ENCODE data around the gene ATXN1. TPM values are rescaled to one million over a fixed set of nuclear protein-coding genes. Genes with fewer than 3 reads are reported as not detected.

The ATXN1 gene
- polyA plus RNA-seq, 1 donor from 2014 or later = 28.2 TPM

DNA sequence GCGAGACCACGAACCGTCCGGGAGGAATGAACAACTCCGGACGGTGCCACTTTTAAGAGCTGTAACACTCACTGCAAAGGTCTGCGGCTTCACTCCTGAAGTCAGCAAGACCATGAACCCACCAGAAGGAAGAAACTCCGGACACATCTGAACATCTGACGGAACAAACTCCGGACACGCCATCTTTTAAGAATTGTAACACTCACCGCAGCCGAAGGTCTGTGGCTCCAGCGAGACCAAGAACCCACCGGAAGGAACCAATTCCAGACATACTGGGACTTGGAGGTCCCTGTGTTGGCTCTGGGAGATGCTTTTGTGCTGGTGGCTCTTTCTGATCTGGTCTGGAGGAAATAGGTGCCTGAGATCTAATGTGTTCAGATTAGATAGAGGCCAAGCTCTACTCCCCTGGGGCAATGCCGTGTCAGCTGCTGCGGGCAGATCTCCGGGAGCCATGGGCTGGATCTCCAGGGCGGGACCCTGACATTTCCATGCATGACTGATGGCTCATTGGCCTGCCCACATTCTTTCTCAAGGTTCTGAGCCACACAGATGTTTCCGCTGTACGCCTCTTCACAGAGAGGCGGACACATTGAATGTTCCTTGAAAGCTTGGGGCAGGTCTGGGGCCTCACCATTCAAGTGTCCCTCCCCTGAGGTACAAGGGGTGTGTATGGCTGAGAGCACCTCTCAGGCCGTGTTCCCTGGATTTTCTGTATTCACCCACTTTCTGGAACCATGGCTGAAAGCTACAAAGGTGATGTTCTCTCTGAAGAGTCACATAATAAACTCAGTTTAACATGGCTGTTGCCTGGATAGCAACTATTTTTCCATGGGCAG lies 493.6 kb downstream of the ATXN1 start:
- Histone ChIP-seq H3K36me3 (ENCODE audit: insufficient read depth, low read length) (no peaks in the 10 kb centered on the region), H3K4me3 (ENCODE audit: low read length) (no peak overlapping the region), H3F3A (ENCODE audit: insufficient read depth, low read length, poor library complexity, severe bottlenecking) (no peaks in the 10 kb centered on the region), H3K9me2 (ENCODE audit: insufficient read depth, low read length) (no peaks in the 10 kb centered on the region), H3K27ac (ENCODE audit: low read length) (no peak overlapping the region), H3K79me2 (replicated peaks; ENCODE audit: insufficient read depth, low read length) (no peaks in the 10 kb centered on the region), H3K4me2 (ENCODE audit: low read length) (no peak overlapping the region), H3K9me3 (ENCODE audit: low read length) (no peaks in the 10 kb centered on the region), H3K27me3 (ENCODE audit: insufficient read depth, low read depth, low read length) (no peaks in the 10 kb centered on the region), H2AFZ (ENCODE audit: low read depth, low read length) (no peak overlapping the region), H3K9ac (ENCODE audit: low read length) (no peak overlapping the region), H4K20me1 (ENCODE audit: insufficient read depth) (no peaks in the 10 kb centered on the region)
- no peak for TF ChIP-seq EZH2 (IDR thresholded peaks at IDR 0.05; ENCODE audit: borderline replicate concordance, insufficient read depth, low read length, poor library complexity, severe bottlenecking)
- TF ChIP-seq, protein P1, sequence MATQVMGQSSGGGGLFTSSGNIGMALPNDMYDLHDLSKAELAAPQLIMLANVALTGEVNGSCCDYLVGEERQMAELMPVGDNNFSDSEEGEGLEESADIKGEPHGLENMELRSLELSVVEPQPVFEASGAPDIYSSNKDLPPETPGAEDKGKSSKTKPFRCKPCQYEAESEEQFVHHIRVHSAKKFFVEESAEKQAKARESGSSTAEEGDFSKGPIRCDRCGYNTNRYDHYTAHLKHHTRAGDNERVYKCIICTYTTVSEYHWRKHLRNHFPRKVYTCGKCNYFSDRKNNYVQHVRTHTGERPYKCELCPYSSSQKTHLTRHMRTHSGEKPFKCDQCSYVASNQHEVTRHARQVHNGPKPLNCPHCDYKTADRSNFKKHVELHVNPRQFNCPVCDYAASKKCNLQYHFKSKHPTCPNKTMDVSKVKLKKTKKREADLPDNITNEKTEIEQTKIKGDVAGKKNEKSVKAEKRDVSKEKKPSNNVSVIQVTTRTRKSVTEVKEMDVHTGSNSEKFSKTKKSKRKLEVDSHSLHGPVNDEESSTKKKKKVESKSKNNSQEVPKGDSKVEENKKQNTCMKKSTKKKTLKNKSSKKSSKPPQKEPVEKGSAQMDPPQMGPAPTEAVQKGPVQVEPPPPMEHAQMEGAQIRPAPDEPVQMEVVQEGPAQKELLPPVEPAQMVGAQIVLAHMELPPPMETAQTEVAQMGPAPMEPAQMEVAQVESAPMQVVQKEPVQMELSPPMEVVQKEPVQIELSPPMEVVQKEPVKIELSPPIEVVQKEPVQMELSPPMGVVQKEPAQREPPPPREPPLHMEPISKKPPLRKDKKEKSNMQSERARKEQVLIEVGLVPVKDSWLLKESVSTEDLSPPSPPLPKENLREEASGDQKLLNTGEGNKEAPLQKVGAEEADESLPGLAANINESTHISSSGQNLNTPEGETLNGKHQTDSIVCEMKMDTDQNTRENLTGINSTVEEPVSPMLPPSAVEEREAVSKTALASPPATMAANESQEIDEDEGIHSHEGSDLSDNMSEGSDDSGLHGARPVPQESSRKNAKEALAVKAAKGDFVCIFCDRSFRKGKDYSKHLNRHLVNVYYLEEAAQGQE (IDR thresholded peaks at IDR 0.05; ENCODE audit: borderline replicate concordance) = no peak
- TF ChIP-seq TAF1 (IDR thresholded peaks at IDR 0.05; ENCODE audit: low read depth) = no peak

DNA sequence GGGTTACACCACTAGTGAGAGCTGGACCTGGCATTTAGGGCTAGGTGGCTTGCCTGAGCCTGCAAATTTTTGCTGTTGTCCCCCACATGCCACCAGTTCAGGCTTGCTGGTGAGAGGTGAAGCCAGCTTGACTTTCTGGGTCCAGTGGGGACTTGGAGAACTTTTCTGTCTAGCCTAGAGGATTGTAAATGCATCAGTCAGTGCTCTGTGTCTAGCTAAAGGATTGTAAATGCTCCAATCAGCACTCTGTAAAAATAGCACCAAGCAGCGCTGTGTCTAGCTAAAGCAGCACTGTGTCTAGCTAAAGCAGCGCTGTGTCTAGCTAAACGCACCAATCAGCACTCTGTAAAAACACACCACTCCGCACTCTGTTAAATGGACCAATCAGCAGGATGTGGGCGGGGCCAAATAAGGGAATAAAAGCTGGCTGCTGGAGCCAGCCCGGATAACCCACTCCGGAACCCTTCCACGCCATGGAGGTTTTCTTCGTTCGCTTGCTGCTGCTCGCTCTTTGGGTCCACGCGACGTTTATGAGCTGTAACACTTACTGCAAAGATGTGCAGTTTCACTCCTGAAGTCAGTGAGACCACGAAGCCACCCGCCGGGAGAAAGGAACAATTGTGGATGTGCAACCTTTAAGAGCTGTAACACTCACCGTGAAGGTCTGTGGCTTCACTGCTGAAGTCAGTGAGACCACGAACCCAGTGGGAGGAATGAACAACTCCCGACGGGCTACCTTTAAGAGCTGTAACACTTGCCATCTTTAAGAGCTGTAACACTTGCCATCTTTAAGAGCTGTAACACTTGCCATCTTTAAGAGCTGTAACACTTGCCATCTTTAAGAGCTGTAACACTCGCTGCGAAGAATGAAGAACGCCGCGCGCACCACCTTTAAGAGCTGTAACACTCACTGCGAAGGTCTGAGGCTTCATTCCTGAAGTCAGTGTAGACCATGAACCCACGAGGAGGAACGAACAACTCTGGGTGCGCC lies 495.6 kb downstream of the ATXN1 start:
- Histone ChIP-seq H3K79me2 (replicated peaks; ENCODE audit: insufficient read depth, low read length) (no peaks in the 10 kb centered on the region), H3K9ac (ENCODE audit: low read length) (no peak overlapping the region), H2AFZ (ENCODE audit: low read depth, low read length) (no peak overlapping the region), H3K27ac (ENCODE audit: low read length) (no peak overlapping the region), H4K20me1 (ENCODE audit: insufficient read depth) (no peaks in the 10 kb centered on the region), H3K4me2 (ENCODE audit: low read length) (no peak overlapping the region), H3F3A (ENCODE audit: insufficient read depth, low read length, poor library complexity, severe bottlenecking) (no peaks in the 10 kb centered on the region), H3K27me3 (ENCODE audit: insufficient read depth, low read depth, low read length) (no peaks in the 10 kb centered on the region), H3K9me3 (ENCODE audit: low read length) (no peaks in the 10 kb centered on the region), H3K9me2 (ENCODE audit: insufficient read depth, low read length) (no peaks in the 10 kb centered on the region), H3K4me3 (ENCODE audit: low read length) (no peak overlapping the region), H3K36me3 (ENCODE audit: insufficient read depth, low read length) (no peaks in the 10 kb centered on the region)
- TF ChIP-seq EP300 (conservative IDR thresholded peaks at IDR 0.05; ENCODE audit: poor library complexity, severe bottlenecking) (no peak), EZH2 (IDR thresholded peaks at IDR 0.05; ENCODE audit: borderline replicate concordance, insufficient read depth, low read length, poor library complexity, severe bottlenecking) (no peak), SMC3 (conservative IDR thresholded peaks at IDR 0.05; ENCODE audit: poor library complexity) (no peak), RAD21 (conservative IDR thresholded peaks at IDR 0.05) (no peak), MXI1 (conservative IDR thresholded peaks at IDR 0.05; ENCODE audit: poor library complexity, severe bottlenecking) (no peak), TAF1 (IDR thresholded peaks at IDR 0.05; ENCODE audit: low read depth) (no peak), POLR2AphosphoS5 (IDR thresholded peaks at IDR 0.05) (no peak)
- TF ChIP-seq, protein P2, sequence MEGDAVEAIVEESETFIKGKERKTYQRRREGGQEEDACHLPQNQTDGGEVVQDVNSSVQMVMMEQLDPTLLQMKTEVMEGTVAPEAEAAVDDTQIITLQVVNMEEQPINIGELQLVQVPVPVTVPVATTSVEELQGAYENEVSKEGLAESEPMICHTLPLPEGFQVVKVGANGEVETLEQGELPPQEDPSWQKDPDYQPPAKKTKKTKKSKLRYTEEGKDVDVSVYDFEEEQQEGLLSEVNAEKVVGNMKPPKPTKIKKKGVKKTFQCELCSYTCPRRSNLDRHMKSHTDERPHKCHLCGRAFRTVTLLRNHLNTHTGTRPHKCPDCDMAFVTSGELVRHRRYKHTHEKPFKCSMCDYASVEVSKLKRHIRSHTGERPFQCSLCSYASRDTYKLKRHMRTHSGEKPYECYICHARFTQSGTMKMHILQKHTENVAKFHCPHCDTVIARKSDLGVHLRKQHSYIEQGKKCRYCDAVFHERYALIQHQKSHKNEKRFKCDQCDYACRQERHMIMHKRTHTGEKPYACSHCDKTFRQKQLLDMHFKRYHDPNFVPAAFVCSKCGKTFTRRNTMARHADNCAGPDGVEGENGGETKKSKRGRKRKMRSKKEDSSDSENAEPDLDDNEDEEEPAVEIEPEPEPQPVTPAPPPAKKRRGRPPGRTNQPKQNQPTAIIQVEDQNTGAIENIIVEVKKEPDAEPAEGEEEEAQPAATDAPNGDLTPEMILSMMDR (IDR thresholded peaks at IDR 0.05; ENCODE audit: poor library complexity, severe bottlenecking) = no peak
- TF ChIP-seq, protein P1 (IDR thresholded peaks at IDR 0.05; ENCODE audit: borderline replicate concordance) = no peak

Data from neural cell (in vitro differentiated cells).